Neural progenitor cell (in vitro differentiated cells): ENCODE data around the gene SIPA1L2.

ENCODE experiments used
- EZH2 ChIP-seq: fragments of 200-600 bp; sonication (generic); IDR thresholded peaks from 2 replicates; pipeline ENCODE4 v1.6.1; 2017; ENCODE audit warnings: antibody characterized with exemption, mild to moderate bottlenecking, moderate library complexity
- TF ChIP-seq, protein P1 (sequence below): fragments of 200-600 bp; sonication (generic); IDR thresholded peaks from 2 replicates; pipeline ENCODE4 v1.5.1; 2017; ENCODE audit warnings: antibody characterized with exemption, mild to moderate bottlenecking

DNA sequence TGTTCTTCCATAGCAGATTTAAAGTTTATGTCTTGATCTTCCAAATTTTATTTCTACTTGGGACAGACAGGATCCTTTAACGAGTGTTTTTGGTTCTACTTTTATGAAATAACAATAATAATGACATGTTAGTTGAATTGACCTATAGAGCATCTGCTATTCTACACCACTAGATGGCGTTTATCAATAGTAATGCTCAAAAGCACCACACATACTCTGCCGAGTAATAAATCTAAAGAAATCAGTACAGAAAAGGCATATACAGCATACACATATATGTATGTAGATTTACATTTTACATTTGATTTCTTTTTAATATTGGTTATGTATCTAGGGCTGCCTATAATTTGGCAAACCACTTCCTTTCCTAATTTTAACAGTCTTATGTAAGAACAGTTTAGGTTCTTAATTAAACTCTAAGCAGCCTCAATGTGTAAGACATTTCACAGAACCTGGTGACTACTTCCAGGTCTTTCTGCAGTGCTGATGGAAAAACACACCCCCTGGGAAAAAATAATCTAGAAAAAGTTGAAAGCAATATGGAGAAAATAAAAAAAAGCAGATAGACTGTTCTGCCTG, 5.9 kb upstream of the SIPA1L2 start:
- TF ChIP-seq, protein P1, sequence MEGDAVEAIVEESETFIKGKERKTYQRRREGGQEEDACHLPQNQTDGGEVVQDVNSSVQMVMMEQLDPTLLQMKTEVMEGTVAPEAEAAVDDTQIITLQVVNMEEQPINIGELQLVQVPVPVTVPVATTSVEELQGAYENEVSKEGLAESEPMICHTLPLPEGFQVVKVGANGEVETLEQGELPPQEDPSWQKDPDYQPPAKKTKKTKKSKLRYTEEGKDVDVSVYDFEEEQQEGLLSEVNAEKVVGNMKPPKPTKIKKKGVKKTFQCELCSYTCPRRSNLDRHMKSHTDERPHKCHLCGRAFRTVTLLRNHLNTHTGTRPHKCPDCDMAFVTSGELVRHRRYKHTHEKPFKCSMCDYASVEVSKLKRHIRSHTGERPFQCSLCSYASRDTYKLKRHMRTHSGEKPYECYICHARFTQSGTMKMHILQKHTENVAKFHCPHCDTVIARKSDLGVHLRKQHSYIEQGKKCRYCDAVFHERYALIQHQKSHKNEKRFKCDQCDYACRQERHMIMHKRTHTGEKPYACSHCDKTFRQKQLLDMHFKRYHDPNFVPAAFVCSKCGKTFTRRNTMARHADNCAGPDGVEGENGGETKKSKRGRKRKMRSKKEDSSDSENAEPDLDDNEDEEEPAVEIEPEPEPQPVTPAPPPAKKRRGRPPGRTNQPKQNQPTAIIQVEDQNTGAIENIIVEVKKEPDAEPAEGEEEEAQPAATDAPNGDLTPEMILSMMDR: peak; percentile 83
- no peak for TF ChIP-seq EZH2
